GM12878 (cell line): ENCODE measurements around the gene INTS6L. TPM values are rescaled to one million over a fixed set of nuclear protein-coding genes. Genes with fewer than 3 reads are reported as not detected.
A peak's percentile ranks its signal among the peaks of the same experiment; 100 is the strongest.

ENCODE experiments used
- CBX5 ChIP-seq: sonication (generic); IDR thresholded peaks from 2 replicates; pipeline ENCODE4 v1.6.1; 2016; ENCODE audit warnings: low read depth, moderate library complexity, mild to moderate bottlenecking, inconsistent platforms
- MEF2B ChIP-seq: fragments of 450-650 bp; IDR thresholded peaks from 2 replicates; pipeline ENCODE4 v1.6.1; 2018; ENCODE audit warnings: mild to moderate bottlenecking, moderate library complexity; ENCODE audit not compliant: partially characterized antibody, poor library complexity, severe bottlenecking
- MYB ChIP-seq: fragments of 150-350 bp; IDR thresholded peaks from 2 replicates; pipeline ENCODE4 v1.6.1; 2014; ENCODE audit warnings: mild to moderate bottlenecking, low read depth, low read length, borderline replicate concordance
- NRF1 ChIP-seq: conservative IDR thresholded peaks from 2 replicates; pipeline ENCODE4 v1.6.1; 2011; ENCODE audit warnings: mild to moderate bottlenecking, low read depth, low read length, improper control_type of control experiment
- RUNX3 ChIP-seq: IDR thresholded peaks from 2 replicates; pipeline ENCODE4 v1.6.1; 2012; ENCODE audit warnings: low read length, inconsistent platforms
- SMAD1 ChIP-seq: fragments of 450-650 bp; IDR thresholded peaks from 2 replicates; pipeline ENCODE4 v1.6.1; 2018; ENCODE audit warnings: mild to moderate bottlenecking, low read depth; ENCODE audit not compliant: partially characterized antibody
- SMC3 ChIP-seq: IDR thresholded peaks from 2 replicates; pipeline ENCODE4 v1.6.1; 2011; ENCODE audit warnings: low read length, improper control_type of control experiment, borderline replicate concordance
- SREBF1 ChIP-seq: IDR thresholded peaks from 2 replicates; pipeline ENCODE4 v1.6.1; 2012; ENCODE audit warnings: mild to moderate bottlenecking, low read length
- SREBF2 ChIP-seq: IDR thresholded peaks from 2 replicates; pipeline ENCODE4 v1.6.1; 2012; ENCODE audit warnings: mild to moderate bottlenecking, low read length
- YBX1 ChIP-seq: fragments of 450-650 bp; IDR thresholded peaks from 2 replicates; pipeline ENCODE4 v1.6.1; 2016; ENCODE audit warnings: antibody characterized with exemption
- ZNF274 ChIP-seq: IDR thresholded peaks from one replicate; pipeline ENCODE4 v1.8.0; 2011; ENCODE audit not compliant: insufficient read length, insufficient read depth
- ZNF622 ChIP-seq: fragments of 450-650 bp; IDR thresholded peaks from 2 replicates; pipeline ENCODE4 v1.6.1; 2017; ENCODE audit warnings: mild to moderate bottlenecking, inconsistent platforms
- polyA plus RNA-seq, 11 experiments: library from polyadenylated mRNA; depleted of rRNA in 4 of 11; unstranded in 6 of 11; stranded (reverse) in 5 of 11; fragments of >200 nt; fragmentation: Nextera tagmentation in 4 of 11; fragmentation: Illumina TruSeq in 1 of 11; extraction: Ambion mirVana in 4 of 11; extraction: Trizol in 1 of 11; gene quantifications; 1 replicate in 1 of 11; 2 replicates in 10 of 11; pipeline versions ENCODE4 v1.2.1 to v1.2.3, GENCODE V29; 2011 to 2016; ENCODE audit warnings: inconsistent platforms in 2 of 11, missing spikeins in 2 of 11, low read depth in 1 of 11
- total RNA-seq, 4 experiments: library from RNA; depleted of rRNA in 3 of 4; stranded (reverse); fragments of >200 nt in 3 of 4; fragmentation: Illumina TruSeq in 1 of 4; extraction: Trizol in 1 of 4; gene quantifications; 2 replicates each; pipeline versions ENCODE4 v1.2.1 to v1.2.3, GENCODE V29; 2013 to 2021
- TF ChIP-seq, protein P1 (sequence below): fragments of 450-650 bp; IDR thresholded peaks from 2 replicates; pipeline ENCODE4 v1.6.1; 2018; ENCODE audit warnings: mild to moderate bottlenecking, low read depth, moderate library complexity; ENCODE audit not compliant: partially characterized antibody
- TF ChIP-seq, protein P2 (sequence below), 3 experiments: IDR thresholded peaks in 2 of 3; conservative IDR thresholded peaks in 1 of 3; 2 replicates each; pipeline ENCODE4 v1.5.1; 2011; ENCODE audit warnings: low read depth in 3 of 3, low read length in 3 of 3, mild to moderate bottlenecking in 3 of 3, control low read depth in 2 of 3, moderate library complexity in 2 of 3, inconsistent platforms in 1 of 3, mixed read lengths in 1 of 3; ENCODE audit not compliant: control insufficient read depth in 2 of 3, insufficient read depth in 1 of 3; ENCODE audit errors: extremely low read depth in 1 of 3
- TF ChIP-seq, protein P3 (sequence below): fragments of 450-650 bp; IDR thresholded peaks from 2 replicates; pipeline ENCODE4 v1.6.1; 2017; ENCODE audit warnings: mild to moderate bottlenecking, moderate library complexity
- TF ChIP-seq, protein P4 (sequence below): fragments of 450-650 bp; formaldehyde crosslinking; IDR thresholded peaks from 2 replicates; pipeline ENCODE4 v1.4.0; 2020; ENCODE audit warnings: mild to moderate bottlenecking, moderate library complexity

The INTS6L gene
- total and polyA plus RNA-seq, 10 of the 15 experiments (the other 5 are each of a cell fraction or from before 2014, with no cell fraction given): 4.9 to 84.9 (median 15.3) TPM

DNA sequence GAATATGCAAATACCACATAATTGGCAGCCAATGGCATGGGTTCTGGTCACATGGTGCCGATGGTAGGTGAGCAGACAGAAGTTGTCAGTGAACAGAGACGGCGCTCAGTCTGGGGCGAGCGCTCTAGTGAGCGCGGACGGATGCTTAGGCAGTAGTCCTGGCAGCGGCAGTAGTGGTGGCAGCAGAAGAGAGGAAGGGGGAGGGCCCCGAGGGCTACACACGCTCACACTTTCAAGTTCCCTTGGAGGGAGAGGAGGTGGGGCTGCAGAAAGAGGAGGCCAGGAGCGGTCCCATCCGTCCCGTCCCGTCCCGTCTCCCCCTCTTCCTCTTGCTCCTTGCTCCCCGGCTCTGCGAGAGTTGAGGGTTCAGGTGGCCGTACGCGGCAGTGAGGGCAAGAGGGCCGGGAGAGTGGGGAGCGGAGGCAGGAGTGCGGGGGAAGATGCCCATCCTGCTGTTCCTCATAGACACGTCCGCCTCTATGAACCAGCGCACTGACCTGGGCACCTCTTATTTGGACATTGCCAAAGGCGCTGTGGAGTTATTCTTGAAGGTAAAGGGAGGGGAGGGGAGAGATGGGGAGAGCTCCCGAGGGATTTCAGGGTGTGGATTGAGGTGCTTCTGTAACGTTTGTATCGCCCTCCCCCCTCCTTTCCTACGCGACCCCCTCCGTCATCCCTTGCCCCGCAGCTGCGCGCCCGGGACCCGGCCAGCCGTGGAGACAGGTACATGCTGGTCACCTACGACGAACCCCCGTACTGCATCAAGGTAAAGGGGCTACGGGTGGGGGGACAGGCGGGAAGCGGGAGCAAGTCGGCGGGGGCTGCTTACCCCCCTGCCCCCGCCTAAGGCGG lies at the start of gene INTS6L (continued):
- TF ChIP-seq SREBF2 (no peak), SMC3 (no peak), YBX1 (no peak), MYB (no peak), SMAD1 (peak; percentile 82), ZNF274 (no peak), SREBF1 (no peak), NRF1 (no peak), CBX5 (peak; percentile 38; the same call in 1 of the 2 replicates), RUNX3 (peak; percentile 28; the same call in 1 of the 2 replicates), ZNF622 (no peak), MEF2B (no peak)
- TF ChIP-seq, protein P1, sequence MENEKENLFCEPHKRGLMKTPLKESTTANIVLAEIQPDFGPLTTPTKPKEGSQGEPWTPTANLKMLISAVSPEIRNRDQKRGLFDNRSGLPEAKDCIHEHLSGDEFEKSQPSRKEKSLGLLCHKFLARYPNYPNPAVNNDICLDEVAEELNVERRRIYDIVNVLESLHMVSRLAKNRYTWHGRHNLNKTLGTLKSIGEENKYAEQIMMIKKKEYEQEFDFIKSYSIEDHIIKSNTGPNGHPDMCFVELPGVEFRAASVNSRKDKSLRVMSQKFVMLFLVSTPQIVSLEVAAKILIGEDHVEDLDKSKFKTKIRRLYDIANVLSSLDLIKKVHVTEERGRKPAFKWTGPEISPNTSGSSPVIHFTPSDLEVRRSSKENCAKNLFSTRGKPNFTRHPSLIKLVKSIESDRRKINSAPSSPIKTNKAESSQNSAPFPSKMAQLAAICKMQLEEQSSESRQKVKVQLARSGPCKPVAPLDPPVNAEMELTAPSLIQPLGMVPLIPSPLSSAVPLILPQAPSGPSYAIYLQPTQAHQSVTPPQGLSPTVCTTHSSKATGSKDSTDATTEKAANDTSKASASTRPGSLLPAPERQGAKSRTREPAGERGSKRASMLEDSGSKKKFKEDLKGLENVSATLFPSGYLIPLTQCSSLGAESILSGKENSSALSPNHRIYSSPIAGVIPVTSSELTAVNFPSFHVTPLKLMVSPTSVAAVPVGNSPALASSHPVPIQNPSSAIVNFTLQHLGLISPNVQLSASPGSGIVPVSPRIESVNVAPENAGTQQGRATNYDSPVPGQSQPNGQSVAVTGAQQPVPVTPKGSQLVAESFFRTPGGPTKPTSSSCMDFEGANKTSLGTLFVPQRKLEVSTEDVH: no peak
- TF ChIP-seq, protein P2, sequence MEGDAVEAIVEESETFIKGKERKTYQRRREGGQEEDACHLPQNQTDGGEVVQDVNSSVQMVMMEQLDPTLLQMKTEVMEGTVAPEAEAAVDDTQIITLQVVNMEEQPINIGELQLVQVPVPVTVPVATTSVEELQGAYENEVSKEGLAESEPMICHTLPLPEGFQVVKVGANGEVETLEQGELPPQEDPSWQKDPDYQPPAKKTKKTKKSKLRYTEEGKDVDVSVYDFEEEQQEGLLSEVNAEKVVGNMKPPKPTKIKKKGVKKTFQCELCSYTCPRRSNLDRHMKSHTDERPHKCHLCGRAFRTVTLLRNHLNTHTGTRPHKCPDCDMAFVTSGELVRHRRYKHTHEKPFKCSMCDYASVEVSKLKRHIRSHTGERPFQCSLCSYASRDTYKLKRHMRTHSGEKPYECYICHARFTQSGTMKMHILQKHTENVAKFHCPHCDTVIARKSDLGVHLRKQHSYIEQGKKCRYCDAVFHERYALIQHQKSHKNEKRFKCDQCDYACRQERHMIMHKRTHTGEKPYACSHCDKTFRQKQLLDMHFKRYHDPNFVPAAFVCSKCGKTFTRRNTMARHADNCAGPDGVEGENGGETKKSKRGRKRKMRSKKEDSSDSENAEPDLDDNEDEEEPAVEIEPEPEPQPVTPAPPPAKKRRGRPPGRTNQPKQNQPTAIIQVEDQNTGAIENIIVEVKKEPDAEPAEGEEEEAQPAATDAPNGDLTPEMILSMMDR (IDR thresholded peaks at IDR 0.05 in 2 of 3, conservative IDR thresholded peaks at IDR 0.05 in 1 of 3; ENCODE audit: control insufficient read depth in 2 of 3, extremely low read depth in 1 of 3, insufficient read depth in 1 of 3, low read depth in 3 of 3, low read length in 3 of 3): no peak
- TF ChIP-seq, protein P3, sequence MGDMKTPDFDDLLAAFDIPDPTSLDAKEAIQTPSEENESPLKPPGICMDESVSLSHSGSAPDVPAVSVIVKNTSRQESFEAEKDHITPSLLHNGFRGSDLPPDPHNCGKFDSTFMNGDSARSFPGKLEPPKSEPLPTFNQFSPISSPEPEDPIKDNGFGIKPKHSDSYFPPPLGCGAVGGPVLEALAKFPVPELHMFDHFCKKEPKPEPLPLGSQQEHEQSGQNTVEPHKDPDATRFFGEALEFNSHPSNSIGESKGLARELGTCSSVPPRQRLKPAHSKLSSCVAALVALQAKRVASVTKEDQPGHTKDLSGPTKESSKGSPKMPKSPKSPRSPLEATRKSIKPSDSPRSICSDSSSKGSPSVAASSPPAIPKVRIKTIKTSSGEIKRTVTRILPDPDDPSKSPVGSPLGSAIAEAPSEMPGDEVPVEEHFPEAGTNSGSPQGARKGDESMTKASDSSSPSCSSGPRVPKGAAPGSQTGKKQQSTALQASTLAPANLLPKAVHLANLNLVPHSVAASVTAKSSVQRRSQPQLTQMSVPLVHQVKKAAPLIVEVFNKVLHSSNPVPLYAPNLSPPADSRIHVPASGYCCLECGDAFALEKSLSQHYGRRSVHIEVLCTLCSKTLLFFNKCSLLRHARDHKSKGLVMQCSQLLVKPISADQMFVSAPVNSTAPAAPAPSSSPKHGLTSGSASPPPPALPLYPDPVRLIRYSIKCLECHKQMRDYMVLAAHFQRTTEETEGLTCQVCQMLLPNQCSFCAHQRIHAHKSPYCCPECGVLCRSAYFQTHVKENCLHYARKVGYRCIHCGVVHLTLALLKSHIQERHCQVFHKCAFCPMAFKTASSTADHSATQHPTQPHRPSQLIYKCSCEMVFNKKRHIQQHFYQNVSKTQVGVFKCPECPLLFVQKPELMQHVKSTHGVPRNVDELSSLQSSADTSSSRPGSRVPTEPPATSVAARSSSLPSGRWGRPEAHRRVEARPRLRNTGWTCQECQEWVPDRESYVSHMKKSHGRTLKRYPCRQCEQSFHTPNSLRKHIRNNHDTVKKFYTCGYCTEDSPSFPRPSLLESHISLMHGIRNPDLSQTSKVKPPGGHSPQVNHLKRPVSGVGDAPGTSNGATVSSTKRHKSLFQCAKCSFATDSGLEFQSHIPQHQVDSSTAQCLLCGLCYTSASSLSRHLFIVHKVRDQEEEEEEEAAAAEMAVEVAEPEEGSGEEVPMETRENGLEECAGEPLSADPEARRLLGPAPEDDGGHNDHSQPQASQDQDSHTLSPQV: no peak
- TF ChIP-seq, protein P4, sequence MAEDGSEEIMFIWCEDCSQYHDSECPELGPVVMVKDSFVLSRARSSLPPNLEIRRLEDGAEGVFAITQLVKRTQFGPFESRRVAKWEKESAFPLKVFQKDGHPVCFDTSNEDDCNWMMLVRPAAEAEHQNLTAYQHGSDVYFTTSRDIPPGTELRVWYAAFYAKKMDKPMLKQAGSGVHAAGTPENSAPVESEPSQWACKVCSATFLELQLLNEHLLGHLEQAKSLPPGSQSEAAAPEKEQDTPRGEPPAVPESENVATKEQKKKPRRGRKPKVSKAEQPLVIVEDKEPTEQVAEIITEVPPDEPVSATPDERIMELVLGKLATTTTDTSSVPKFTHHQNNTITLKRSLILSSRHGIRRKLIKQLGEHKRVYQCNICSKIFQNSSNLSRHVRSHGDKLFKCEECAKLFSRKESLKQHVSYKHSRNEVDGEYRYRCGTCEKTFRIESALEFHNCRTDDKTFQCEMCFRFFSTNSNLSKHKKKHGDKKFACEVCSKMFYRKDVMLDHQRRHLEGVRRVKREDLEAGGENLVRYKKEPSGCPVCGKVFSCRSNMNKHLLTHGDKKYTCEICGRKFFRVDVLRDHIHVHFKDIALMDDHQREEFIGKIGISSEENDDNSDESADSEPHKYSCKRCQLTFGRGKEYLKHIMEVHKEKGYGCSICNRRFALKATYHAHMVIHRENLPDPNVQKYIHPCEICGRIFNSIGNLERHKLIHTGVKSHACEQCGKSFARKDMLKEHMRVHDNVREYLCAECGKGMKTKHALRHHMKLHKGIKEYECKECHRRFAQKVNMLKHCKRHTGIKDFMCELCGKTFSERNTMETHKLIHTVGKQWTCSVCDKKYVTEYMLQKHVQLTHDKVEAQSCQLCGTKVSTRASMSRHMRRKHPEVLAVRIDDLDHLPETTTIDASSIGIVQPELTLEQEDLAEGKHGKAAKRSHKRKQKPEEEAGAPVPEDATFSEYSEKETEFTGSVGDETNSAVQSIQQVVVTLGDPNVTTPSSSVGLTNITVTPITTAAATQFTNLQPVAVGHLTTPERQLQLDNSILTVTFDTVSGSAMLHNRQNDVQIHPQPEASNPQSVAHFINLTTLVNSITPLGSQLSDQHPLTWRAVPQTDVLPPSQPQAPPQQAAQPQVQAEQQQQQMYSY (CRISPR knock-in tag): no peak
